HEK293T (cell line): ENCODE measurements around the gene RAPGEF4.
"Not testable (repeated sequence)": the region's sequence is repeated elsewhere in the genome, so short reads cannot be mapped to it uniquely, and the experiment has no call there.

Experiments used
- CTCF ChIA-PET: fragments of 350-600 bp; formaldehyde crosslinking; extraction: SDS; loops from one replicate; lab custom pipeline; 2021; ENCODE audit warnings: antibody characterized with exemption, inconsistent platforms; lab: Yijun Ruan, JAX
- POLR2A ChIA-PET: fragments of 350-600 bp; formaldehyde crosslinking; extraction: SDS; loops from one replicate; lab custom pipeline; 2020; ENCODE audit warnings: antibody characterized with exemption, inconsistent platforms; lab: Yijun Ruan, JAX
- DNase-seq: peaks from one replicate; pipeline ENCODE4 v3.0.0; 2012; ENCODE audit warnings: mixed read lengths; ENCODE audit errors: extremely low spot score
- ARNT ChIP-seq: fragments of 450-650 bp; IDR thresholded peaks from 2 replicates; pipeline ENCODE4 v1.6.1; 2017; ENCODE audit warnings: mild to moderate bottlenecking
- BHLHE40 ChIP-seq: fragments of 450-650 bp; IDR thresholded peaks from 2 replicates; pipeline ENCODE4 v1.6.1; 2016; ENCODE audit warnings: mild to moderate bottlenecking, moderate library complexity, borderline replicate concordance
- CTBP1 ChIP-seq: fragments of 450-650 bp; IDR thresholded peaks from 2 replicates; pipeline ENCODE4 v1.6.1; 2016; ENCODE audit warnings: borderline replicate concordance
- ELF4 ChIP-seq: fragments of 450-650 bp; IDR thresholded peaks from 2 replicates; pipeline ENCODE4 v1.6.1; 2017; ENCODE audit warnings: antibody characterized with exemption
- FOXA1 ChIP-seq: fragments of 450-650 bp; IDR thresholded peaks from 2 replicates; pipeline ENCODE4 v1.6.1; 2016; ENCODE audit warnings: mild to moderate bottlenecking
- FOXK2 ChIP-seq: fragments of 450-650 bp; IDR thresholded peaks from 2 replicates; pipeline ENCODE4 v1.6.1; 2016; ENCODE audit warnings: mild to moderate bottlenecking
- FOXM1 ChIP-seq: fragments of 450-650 bp; IDR thresholded peaks from 2 replicates; pipeline ENCODE4 v1.6.1; 2017; ENCODE audit warnings: mild to moderate bottlenecking, borderline replicate concordance
- HDGF ChIP-seq: fragments of 450-650 bp; IDR thresholded peaks from 2 replicates; pipeline ENCODE4 v1.6.1; 2017; ENCODE audit warnings: antibody characterized with exemption, borderline replicate concordance
- L3MBTL2 ChIP-seq: fragments of 450-650 bp; conservative IDR thresholded peaks from 2 replicates; pipeline ENCODE4 v1.6.1; 2016; ENCODE audit warnings: mild to moderate bottlenecking
- LEF1 ChIP-seq: fragments of 450-650 bp; IDR thresholded peaks from 2 replicates; pipeline ENCODE4 v1.6.1; 2017; ENCODE audit warnings: mild to moderate bottlenecking, borderline replicate concordance
- NFRKB ChIP-seq: fragments of 450-650 bp; IDR thresholded peaks from 2 replicates; pipeline ENCODE4 v1.6.1; 2016; ENCODE audit warnings: mild to moderate bottlenecking, moderate library complexity
- PKNOX1 ChIP-seq: fragments of 450-650 bp; IDR thresholded peaks from 2 replicates; pipeline ENCODE4 v1.6.1; 2016
- SP1 ChIP-seq: fragments of 450-650 bp; IDR thresholded peaks from 2 replicates; pipeline ENCODE4 v1.6.1; 2017
- SUZ12 ChIP-seq: fragments of 450-650 bp; IDR thresholded peaks from 2 replicates; pipeline ENCODE4 v1.6.1; 2016; ENCODE audit warnings: mild to moderate bottlenecking
- TARDBP ChIP-seq: fragments of 450-650 bp; IDR thresholded peaks from 2 replicates; pipeline ENCODE4 v1.6.1; 2016
- ZNF384 ChIP-seq: fragments of 450-650 bp; IDR thresholded peaks from 2 replicates; pipeline ENCODE4 v1.6.1; 2016

Gene RAPGEF4

GRCh38 chr2:173087793-173088496, 352.3 kb downstream of the RAPGEF4 start:
- TF ChIP-seq BHLHE40 (no peak), ARNT (no peak), FOXM1 (no peak), LEF1 (no peak), L3MBTL2 (no peak)
- ChIA-PET CTCF (no interaction called here), POLR2A (no interaction called here)
- no peak for DNase-seq

GRCh38 chr2:173090276-173090877, 354.7 kb downstream of the RAPGEF4 start:
- CTCF ChIA-PET = interaction anchor here (0.5 to 2.1 kb wide), 4 partner anchors 12 to 117 kb away, joined by 3 to 7 read pairs (median 4); no protein-coding TSS in a partner anchor
- POLR2A ChIA-PET = no interaction called here
- TF ChIP-seq FOXK2 (no peak), SP1 (no peak), NFRKB (no peak), LEF1 (no peak), TARDBP (no peak), FOXA1 (no peak), CTBP1 (no peak), BHLHE40 (no peak), ELF4 (no peak), ZNF384 (no peak), FOXM1 (no peak), HDGF (no peak)
- no peak for DNase-seq

- no peak for DNase-seq
- TF ChIP-seq SUZ12 = no peak
- no peak for TF ChIP-seq TARDBP
- TF ChIP-seq CTBP1 = no peak
- TF ChIP-seq SP1 = no peak
- no peak for TF ChIP-seq ARNT
- no peak for TF ChIP-seq HDGF
- no peak for TF ChIP-seq FOXM1
- TF ChIP-seq ZNF384 = no peak
- TF ChIP-seq LEF1 = no peak
- ChIA-PET CTCF (interaction anchor here (0.9 to 2.1 kb wide), 9 partner anchors 11 to 119 kb away, joined by 3 to 7 read pairs (median 3); no protein-coding TSS in a partner anchor), POLR2A (no interaction called here)
Observed at GRCh38 chr2:173090973-173091660, 355.5 kb downstream of the RAPGEF4 start.

- no peak for TF ChIP-seq SUZ12
- TF ChIP-seq SP1 = no peak
- no peak for TF ChIP-seq NFRKB
- no peak for TF ChIP-seq FOXA1
- no peak for TF ChIP-seq L3MBTL2
- TF ChIP-seq FOXM1 = no peak
- TF ChIP-seq HDGF = no peak
- no peak for TF ChIP-seq PKNOX1
- TF ChIP-seq ZNF384 = no peak
- TF ChIP-seq ARNT = no peak
- no peak for TF ChIP-seq FOXK2
- no peak for TF ChIP-seq LEF1
- TF ChIP-seq ELF4 = no peak
- TF ChIP-seq BHLHE40 = no peak
- TF ChIP-seq TARDBP = no peak
- no peak for TF ChIP-seq CTBP1
- ChIA-PET CTCF (interaction anchor here (0.9 to 2.1 kb wide), 8 partner anchors 10 to 119 kb away, joined by 3 to 7 read pairs (median 3); no protein-coding TSS in a partner anchor), POLR2A (no interaction called here)
- no peak for DNase-seq
Observed at GRCh38 chr2:173091910-173092309, 356.3 kb downstream of the RAPGEF4 start.

DNA sequence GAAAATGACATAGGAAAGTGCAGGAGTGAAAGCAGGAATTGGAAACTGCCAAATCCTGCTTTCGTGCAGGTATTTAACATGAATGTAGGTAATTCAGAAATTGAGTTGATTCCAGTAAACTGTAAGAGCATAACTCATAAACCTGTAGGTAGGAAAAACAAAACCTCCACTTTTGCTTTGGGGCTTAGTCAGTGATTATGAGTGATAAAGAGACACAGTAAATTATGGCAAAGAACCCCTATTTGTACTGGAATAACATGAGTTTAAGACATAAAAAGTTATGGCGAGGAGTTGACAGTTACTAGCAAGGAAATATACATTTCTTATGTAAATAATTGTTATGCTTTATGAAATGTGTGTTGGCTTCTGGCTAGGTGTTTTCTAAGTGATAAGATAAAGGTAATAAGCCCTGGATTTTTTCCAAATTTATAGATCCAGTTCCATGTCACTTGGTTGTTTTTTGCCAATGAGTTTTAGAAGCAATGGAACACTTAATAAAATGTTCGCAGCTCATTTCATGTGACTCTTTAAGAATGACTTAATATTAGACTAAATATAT, 357.3 kb downstream of the RAPGEF4 start:
- no peak for DNase-seq
- POLR2A ChIA-PET = no interaction called here
- TF ChIP-seq NFRKB (no peak), HDGF (no peak), ARNT (no peak), PKNOX1 (no peak), FOXM1 (no peak), FOXA1 (no peak), SUZ12 (no peak), SP1 (no peak), ZNF384 (no peak), TARDBP (no peak), BHLHE40 (no peak), ELF4 (no peak), CTBP1 (no peak), L3MBTL2 (no peak), FOXK2 (no peak)
- CTCF ChIA-PET = interaction anchor here (1.6 to 2.1 kb wide), 2 partner anchors 64 to 118 kb away, joined by 5 to 6 read pairs; no protein-coding TSS in a partner anchor

DNA sequence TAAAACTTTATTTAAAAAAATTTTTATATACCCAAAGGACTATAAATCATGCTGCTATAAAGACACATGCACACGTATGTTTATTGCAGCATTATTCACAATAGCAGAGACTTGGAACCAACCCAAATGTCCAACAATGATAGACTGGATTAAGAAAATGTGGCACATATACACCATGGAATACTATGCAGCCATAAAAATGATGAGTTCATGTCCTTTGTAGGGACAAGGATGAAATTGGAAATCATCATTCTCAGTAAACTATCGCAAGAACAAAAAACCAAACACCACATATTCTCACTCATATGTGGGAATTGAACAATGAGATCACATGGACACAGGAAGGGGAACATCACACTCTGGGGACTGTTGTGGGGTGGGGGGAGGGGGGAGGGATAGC, 358.0 kb downstream of the RAPGEF4 start:
- DNase-seq, POLR2A ChIA-PET, CTCF ChIA-PET: not testable (repeated sequence)
